Sigmoid colon (tissue), 4 donors: Measurements from ENCODE around the gene ASAP2.

Experiments used
- POLR2A ChIP-seq, 2 donors: fragments of 450-650 bp; IDR thresholded peaks; one replicate each; pipeline ENCODE4 v1.6.1; 2016; ENCODE audit warnings: antibody characterized with exemption in 2 of 2, mild to moderate bottlenecking in 2 of 2, moderate library complexity in 2 of 2
- POLR2AphosphoS5 ChIP-seq, 4 donors: sonication (generic); formaldehyde crosslinking; IDR thresholded peaks; one replicate each; pipeline ENCODE4 v1.6.1; 2017; ENCODE audit warnings: antibody characterized with exemption in 4 of 4
- TF ChIP-seq, protein P1 (sequence below), 4 experiments: fragments of 450-650 bp in 3 of 4; fragments of 200-600 bp in 1 of 4; IDR thresholded peaks; one replicate each; pipeline ENCODE4 v1.5.1; 2016 to 2019; ENCODE audit warnings: antibody characterized with exemption in 4 of 4, mild to moderate bottlenecking in 3 of 4, moderate library complexity in 2 of 4

DNA sequence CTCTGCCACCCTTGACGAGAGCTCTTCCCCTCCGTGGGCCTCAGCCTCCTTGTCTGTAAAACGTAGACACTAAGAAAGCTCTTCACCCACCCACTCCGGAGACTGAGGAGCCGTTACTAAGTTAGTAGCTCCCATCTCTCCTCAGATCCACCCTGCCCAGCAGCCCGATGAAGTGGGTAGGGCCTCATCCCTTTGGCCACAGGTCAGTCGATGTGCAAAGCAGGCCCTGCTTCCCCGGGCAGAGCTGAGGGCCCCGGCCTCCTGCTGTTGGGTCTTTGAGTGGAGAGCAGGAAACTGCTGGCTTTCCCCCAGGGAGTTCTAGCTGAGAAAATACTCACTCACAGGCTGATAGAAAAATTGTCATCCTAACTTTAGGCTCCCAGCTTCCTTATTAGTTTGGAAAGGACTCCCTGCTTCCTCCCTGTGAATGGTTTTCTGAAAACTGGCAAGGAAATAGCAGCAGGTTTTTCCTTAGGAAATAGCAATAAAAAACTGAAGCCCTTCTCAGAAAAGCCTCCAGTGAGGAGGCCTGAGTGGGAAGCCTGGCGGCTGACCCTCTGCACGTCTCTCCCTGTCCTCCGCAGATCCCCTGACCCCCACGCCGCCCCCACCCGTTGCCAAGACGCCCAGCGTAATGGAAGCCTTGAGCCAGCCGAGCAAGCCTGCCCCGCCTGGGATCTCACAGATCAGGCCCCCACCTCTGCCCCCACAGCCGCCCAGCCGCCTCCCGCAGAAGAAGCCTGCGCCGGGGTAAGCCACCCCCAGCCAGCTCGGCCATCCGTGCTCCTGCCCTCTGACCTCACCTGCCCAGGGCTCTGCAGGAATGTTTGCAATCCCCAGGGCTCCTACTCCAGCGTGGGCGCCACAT lies 186.5 kb downstream of the ASAP2 start:
- TF ChIP-seq, protein P1, sequence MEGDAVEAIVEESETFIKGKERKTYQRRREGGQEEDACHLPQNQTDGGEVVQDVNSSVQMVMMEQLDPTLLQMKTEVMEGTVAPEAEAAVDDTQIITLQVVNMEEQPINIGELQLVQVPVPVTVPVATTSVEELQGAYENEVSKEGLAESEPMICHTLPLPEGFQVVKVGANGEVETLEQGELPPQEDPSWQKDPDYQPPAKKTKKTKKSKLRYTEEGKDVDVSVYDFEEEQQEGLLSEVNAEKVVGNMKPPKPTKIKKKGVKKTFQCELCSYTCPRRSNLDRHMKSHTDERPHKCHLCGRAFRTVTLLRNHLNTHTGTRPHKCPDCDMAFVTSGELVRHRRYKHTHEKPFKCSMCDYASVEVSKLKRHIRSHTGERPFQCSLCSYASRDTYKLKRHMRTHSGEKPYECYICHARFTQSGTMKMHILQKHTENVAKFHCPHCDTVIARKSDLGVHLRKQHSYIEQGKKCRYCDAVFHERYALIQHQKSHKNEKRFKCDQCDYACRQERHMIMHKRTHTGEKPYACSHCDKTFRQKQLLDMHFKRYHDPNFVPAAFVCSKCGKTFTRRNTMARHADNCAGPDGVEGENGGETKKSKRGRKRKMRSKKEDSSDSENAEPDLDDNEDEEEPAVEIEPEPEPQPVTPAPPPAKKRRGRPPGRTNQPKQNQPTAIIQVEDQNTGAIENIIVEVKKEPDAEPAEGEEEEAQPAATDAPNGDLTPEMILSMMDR (IDR thresholded peaks at IDR 0.05) = no peak
- peak in 1 of 4 donors; percentile 8 for TF ChIP-seq POLR2AphosphoS5 (IDR thresholded peaks at IDR 0.05)
- TF ChIP-seq POLR2A (IDR thresholded peaks at IDR 0.05) = no peak
